HEK293T (cell line): ENCODE measurements around the gene CAPN12.

Source experiments
- CTCF ChIA-PET: fragments of 350-600 bp; formaldehyde crosslinking; extraction: SDS; loops from one replicate; lab custom pipeline; 2021; ENCODE audit warnings: antibody characterized with exemption, inconsistent platforms; lab: Yijun Ruan, JAX
- POLR2A ChIA-PET: fragments of 350-600 bp; formaldehyde crosslinking; extraction: SDS; loops from one replicate; lab custom pipeline; 2020; ENCODE audit warnings: antibody characterized with exemption, inconsistent platforms; lab: Yijun Ruan, JAX
- DNase-seq: peaks from one replicate; pipeline ENCODE4 v3.0.0; 2012; ENCODE audit warnings: mixed read lengths; ENCODE audit errors: extremely low spot score
- ARNT ChIP-seq: fragments of 450-650 bp; IDR thresholded peaks from 2 replicates; pipeline ENCODE4 v1.6.1; 2017; ENCODE audit warnings: mild to moderate bottlenecking
- BHLHE40 ChIP-seq: fragments of 450-650 bp; IDR thresholded peaks from 2 replicates; pipeline ENCODE4 v1.6.1; 2016; ENCODE audit warnings: mild to moderate bottlenecking, moderate library complexity, borderline replicate concordance
- CTBP1 ChIP-seq: fragments of 450-650 bp; IDR thresholded peaks from 2 replicates; pipeline ENCODE4 v1.6.1; 2016; ENCODE audit warnings: borderline replicate concordance
- ELF4 ChIP-seq: fragments of 450-650 bp; IDR thresholded peaks from 2 replicates; pipeline ENCODE4 v1.6.1; 2017; ENCODE audit warnings: antibody characterized with exemption
- FOXA1 ChIP-seq: fragments of 450-650 bp; IDR thresholded peaks from 2 replicates; pipeline ENCODE4 v1.6.1; 2016; ENCODE audit warnings: mild to moderate bottlenecking
- FOXK2 ChIP-seq: fragments of 450-650 bp; IDR thresholded peaks from 2 replicates; pipeline ENCODE4 v1.6.1; 2016; ENCODE audit warnings: mild to moderate bottlenecking
- FOXM1 ChIP-seq: fragments of 450-650 bp; IDR thresholded peaks from 2 replicates; pipeline ENCODE4 v1.6.1; 2017; ENCODE audit warnings: mild to moderate bottlenecking, borderline replicate concordance
- HDGF ChIP-seq: fragments of 450-650 bp; IDR thresholded peaks from 2 replicates; pipeline ENCODE4 v1.6.1; 2017; ENCODE audit warnings: antibody characterized with exemption, borderline replicate concordance
- L3MBTL2 ChIP-seq: fragments of 450-650 bp; conservative IDR thresholded peaks from 2 replicates; pipeline ENCODE4 v1.6.1; 2016; ENCODE audit warnings: mild to moderate bottlenecking
- LEF1 ChIP-seq: fragments of 450-650 bp; IDR thresholded peaks from 2 replicates; pipeline ENCODE4 v1.6.1; 2017; ENCODE audit warnings: mild to moderate bottlenecking, borderline replicate concordance
- NFRKB ChIP-seq: fragments of 450-650 bp; IDR thresholded peaks from 2 replicates; pipeline ENCODE4 v1.6.1; 2016; ENCODE audit warnings: mild to moderate bottlenecking, moderate library complexity
- SP1 ChIP-seq: fragments of 450-650 bp; IDR thresholded peaks from 2 replicates; pipeline ENCODE4 v1.6.1; 2017
- SUZ12 ChIP-seq: fragments of 450-650 bp; IDR thresholded peaks from 2 replicates; pipeline ENCODE4 v1.6.1; 2016; ENCODE audit warnings: mild to moderate bottlenecking
- TARDBP ChIP-seq: fragments of 450-650 bp; IDR thresholded peaks from 2 replicates; pipeline ENCODE4 v1.6.1; 2016
- ZNF384 ChIP-seq: fragments of 450-650 bp; IDR thresholded peaks from 2 replicates; pipeline ENCODE4 v1.6.1; 2016
- TF ChIP-seq, protein P1 (sequence below): fragments of 450-650 bp; IDR thresholded peaks from 2 replicates; pipeline ENCODE4 v1.6.1; 2016

The CAPN12 gene

DNA sequence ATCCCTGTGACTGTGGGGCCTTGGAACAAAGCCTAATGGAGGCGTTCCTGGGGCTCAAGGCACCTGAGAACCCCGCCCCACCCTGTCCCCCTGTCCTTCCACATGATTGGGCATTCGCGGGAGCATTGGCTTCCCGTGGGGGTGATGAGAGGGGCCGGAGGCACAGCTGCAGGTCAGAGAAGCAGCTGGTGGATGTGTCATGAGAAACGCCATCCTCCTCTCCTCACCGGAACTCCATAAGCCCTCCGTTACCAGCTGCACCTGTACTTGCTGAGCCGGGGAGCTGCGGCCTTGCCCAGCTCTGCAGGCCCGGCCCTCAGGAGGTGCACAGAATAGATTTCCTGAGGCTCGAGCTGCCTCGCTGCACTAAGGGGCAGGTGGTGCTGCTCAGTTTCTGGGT, 42.0 kb downstream of the CAPN12 start:
- DNase-seq: no peak
- ChIA-PET CTCF (no interaction called here), POLR2A (no interaction called here)
- TF ChIP-seq ZNF384 (no peak), SUZ12 (no peak), FOXM1 (no peak), ARNT (no peak), HDGF (no peak), NFRKB (no peak), CTBP1 (no peak), TARDBP (no peak), FOXA1 (no peak), L3MBTL2 (no peak), ELF4 (no peak), LEF1 (no peak), BHLHE40 (no peak), FOXK2 (no peak), SP1 (no peak)
- TF ChIP-seq, protein P1, sequence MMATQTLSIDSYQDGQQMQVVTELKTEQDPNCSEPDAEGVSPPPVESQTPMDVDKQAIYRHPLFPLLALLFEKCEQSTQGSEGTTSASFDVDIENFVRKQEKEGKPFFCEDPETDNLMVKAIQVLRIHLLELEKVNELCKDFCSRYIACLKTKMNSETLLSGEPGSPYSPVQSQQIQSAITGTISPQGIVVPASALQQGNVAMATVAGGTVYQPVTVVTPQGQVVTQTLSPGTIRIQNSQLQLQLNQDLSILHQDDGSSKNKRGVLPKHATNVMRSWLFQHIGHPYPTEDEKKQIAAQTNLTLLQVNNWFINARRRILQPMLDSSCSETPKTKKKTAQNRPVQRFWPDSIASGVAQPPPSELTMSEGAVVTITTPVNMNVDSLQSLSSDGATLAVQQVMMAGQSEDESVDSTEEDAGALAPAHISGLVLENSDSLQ: no peak

DNA sequence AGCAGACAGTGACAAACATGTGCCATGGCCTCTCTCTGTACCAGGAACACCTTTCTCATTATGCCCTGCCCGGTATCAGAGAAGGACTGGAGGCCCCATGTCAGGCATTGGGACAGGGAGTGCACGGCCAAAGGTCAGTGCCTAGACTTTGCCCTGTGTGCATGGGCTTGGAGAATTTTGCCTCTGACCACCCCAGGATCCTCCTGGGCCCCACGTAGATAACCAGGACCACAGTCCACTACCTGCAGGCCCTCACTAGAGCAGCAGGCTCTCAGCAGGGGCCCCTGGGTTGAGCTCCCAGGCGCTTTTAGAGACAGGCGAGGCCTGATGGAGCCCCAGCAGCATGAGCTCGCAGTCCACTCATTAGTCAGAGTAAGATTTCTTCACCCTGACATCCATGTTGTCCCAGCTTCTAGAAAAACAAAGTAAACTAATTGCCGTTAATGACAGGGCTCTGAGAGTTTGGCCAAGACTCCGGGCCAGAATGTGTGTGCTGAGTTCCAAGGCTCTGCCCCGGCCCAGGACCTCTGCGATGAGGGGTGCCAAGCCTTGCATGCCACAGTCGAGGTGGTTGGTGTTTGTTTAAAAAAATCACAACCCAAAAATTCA, 42.7 kb downstream of the CAPN12 start:
- CTCF ChIA-PET: no interaction called here
- TF ChIP-seq, protein P1: no peak
- no peak for TF ChIP-seq FOXK2
- no peak for TF ChIP-seq L3MBTL2
- TF ChIP-seq FOXM1: no peak
- no peak for TF ChIP-seq HDGF
- TF ChIP-seq FOXA1: no peak
- no peak for TF ChIP-seq ELF4
- no peak for TF ChIP-seq LEF1
- no peak for TF ChIP-seq CTBP1
- no peak for TF ChIP-seq ARNT
- TF ChIP-seq SP1: no peak
- TF ChIP-seq NFRKB: no peak
- DNase-seq: no peak
- POLR2A ChIA-PET: interaction anchor here (0.7 kb wide), 1 partner anchor 148 kb away, joined by 3 read pairs; no protein-coding TSS in a partner anchor

DNA sequence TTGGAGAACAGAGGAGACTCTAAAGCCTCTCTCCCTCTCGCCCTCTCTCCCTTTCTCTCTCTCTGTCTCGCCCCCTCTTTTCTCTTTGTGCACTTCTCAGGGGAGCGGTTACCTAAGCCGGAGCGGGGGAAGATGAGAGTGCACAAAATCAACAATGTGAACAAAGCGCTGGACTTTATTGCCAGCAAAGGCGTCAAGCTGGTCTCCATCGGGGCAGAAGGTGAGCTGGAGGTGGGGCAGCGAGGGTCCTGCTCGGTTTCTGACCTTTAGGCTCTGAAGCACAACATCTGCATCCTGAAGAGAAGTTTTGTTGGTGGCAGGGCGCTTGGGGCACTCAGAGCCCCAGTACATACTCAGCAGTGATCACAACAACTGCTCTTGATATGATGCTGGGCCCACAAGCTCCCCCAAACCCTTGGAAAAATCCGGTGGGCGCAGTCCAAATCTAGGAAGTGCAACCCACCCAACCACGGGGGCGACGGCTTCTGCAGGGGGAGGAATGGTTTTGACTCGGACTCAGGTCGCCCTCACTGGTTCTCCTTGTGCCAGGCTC, 43.3 kb downstream of the CAPN12 start:
- ChIA-PET POLR2A (interaction anchor here (0.7 kb wide), 1 partner anchor 148 kb away, joined by 3 read pairs; no protein-coding TSS in a partner anchor), CTCF (no interaction called here)

DNA sequence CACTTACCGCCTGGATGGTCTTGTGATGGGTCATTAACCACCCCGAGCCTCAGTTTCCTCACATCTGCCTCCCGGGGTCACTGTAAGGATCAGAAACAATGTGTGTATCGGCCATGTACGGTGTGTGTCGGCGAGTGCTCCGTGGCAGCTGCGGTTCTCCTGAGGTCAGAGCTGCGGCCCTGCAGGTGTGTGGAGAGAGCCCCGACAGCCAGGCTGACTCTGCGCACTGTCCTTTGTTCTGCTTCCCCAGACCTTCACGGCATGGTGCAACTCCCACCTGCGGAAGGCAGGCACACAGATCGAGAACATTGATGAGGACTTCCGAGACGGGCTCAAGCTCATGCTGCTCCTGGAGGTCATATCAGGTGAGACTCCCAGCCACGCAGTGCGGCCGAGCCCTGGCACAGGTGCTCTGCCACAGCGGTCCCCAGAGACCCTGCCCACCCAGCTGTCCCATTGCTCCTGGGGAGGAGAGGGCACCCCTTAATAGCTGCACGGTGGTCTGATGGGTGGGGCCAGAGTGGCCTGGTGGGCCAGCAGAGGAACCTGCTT, 43.8 kb downstream of the CAPN12 start:
- TF ChIP-seq, protein P1: no peak
- TF ChIP-seq L3MBTL2 (no peak), ELF4 (no peak), SP1 (no peak), FOXM1 (no peak), CTBP1 (no peak)
- no peak for DNase-seq
- POLR2A ChIA-PET: interaction anchor here (1.4 kb wide), 1 partner anchor 81 kb away, joined by 4 read pairs; the partner anchor contains the start of gene EIF3K
- CTCF ChIA-PET: no interaction called here

More for the DNA sequence above, 43.3 kb downstream of the CAPN12 start:
- no peak for TF ChIP-seq ZNF384
- TF ChIP-seq FOXA1: no peak
- no peak for TF ChIP-seq ELF4
- no peak for DNase-seq

DNA sequence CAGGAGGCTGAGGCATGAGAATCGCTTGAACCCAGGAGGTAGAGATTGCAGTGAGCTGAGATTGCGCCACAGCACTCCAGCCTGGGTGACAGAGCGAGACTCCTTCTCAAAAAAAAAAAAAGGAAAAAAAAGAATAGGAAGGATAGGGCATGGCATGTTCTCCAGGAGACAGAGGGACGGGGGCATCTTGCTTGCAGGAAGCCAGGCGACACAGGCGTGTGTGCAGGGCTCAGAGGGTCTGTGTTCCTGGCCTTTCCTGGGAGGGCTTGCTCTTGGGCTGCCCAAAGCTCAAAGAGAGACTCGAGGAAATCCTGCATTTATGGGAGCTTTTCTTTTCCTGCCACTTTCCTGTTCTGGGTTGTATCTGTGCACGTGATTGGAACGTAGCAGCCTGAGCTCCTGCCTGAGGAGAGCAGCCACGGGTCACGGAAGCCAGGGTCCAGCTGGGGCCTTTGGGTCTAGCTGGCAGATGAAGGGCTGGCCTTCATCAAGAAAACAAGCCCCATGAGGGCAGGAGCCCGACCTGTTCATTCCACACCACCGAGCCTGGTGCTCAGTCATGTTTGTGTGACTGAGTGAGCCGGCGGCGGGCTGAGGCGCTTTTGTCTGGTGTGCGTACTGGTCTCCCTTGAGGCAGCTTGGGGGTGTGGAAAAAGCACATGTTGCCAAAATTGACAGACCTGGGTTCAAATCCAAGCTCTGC, 44.5 kb downstream of the CAPN12 start:
- no peak for TF ChIP-seq NFRKB
- TF ChIP-seq SP1: no peak
- no peak for TF ChIP-seq ELF4
- TF ChIP-seq FOXK2: no peak
- no peak for TF ChIP-seq CTBP1
- TF ChIP-seq ARNT: no peak
- no peak for TF ChIP-seq HDGF
- TF ChIP-seq SUZ12: no peak
- TF ChIP-seq FOXA1: no peak
- no peak for TF ChIP-seq BHLHE40
- TF ChIP-seq LEF1: no peak
- TF ChIP-seq, protein P1: no peak
- no peak for TF ChIP-seq TARDBP
- no peak for TF ChIP-seq FOXM1
- no peak for TF ChIP-seq ZNF384
- no peak for TF ChIP-seq L3MBTL2
- DNase-seq: no peak
- ChIA-PET POLR2A (interaction anchor here (1.4 kb wide), 1 partner anchor 81 kb away, joined by 4 read pairs; the partner anchor contains the start of gene EIF3K), CTCF (no interaction called here)
